Epithelial cell of proximal tubule (primary cell): ENCODE results near the gene PRPF31. TPM values are rescaled to one million over a fixed set of nuclear protein-coding genes. Genes with fewer than 3 reads are reported as not detected.

Experiments
- DNase-seq: peaks from one replicate; pipeline ENCODE4 v3.0.0-alpha.2; 2011; ENCODE audit warnings: low read depth
- H3K4me3 ChIP-seq: 2 replicates; pipeline ENCODE4 v1.5.1; 2011; ENCODE audit warnings: low read depth, mild to moderate bottlenecking, low read length
- CTCF ChIP-seq: conservative IDR thresholded peaks from 2 replicates; pipeline ENCODE4 v1.5.1; 2012; ENCODE audit warnings: low read depth, mild to moderate bottlenecking, low read length
- total RNA-seq: library from RNA; depleted of rRNA; stranded (reverse); fragments of >200 nt; gene quantifications from 2 replicates; pipeline ENCODE4 v1.2.3, GENCODE V29; 2015

Gene PRPF31
- total RNA-seq, 1 donor from 2014 or later = 64.3 TPM

- no peak for DNase-seq
- no peak for TF ChIP-seq CTCF
- no peak overlapping the region for H3K4me3 ChIP-seq
Observed at GRCh38 chr19:54180691-54181091, 65.1 kb downstream of the PRPF31 start.

Other genes starting within 250 kb of the PRPF31 start
- 48.7 and 59.5 TPM in 2 replicates for gene MYADM, start 247.9 kb upstream of the PRPF31 start, total RNA-seq
- gene PRKCG, start 233.6 kb upstream of the PRPF31 start, total RNA-seq = 1.3 TPM in 1 of 2 replicates, not detected in the other
- gene CACNG7, start 206.5 kb upstream of the PRPF31 start, total RNA-seq = not detected in 2 replicates
- gene CACNG8, start 152.8 kb upstream of the PRPF31 start, total RNA-seq = under 0.01 TPM in 1 of 2 replicates, not detected in the other
- gene CACNG6, start 124.1 kb upstream of the PRPF31 start, total RNA-seq = 0.29 and 0.94 TPM in 2 replicates
- gene VSTM1, start 51.9 kb upstream of the PRPF31 start, total RNA-seq = 0.75 TPM in 1 of 2 replicates, not detected in the other
- gene TARM1, start 34.4 kb upstream of the PRPF31 start, total RNA-seq = not detected in 2 replicates
- gene OSCAR, start 15.0 kb upstream of the PRPF31 start, total RNA-seq = 0.22 TPM in 1 of 2 replicates, not detected in the other
- gene NDUFA3, start 12.9 kb upstream of the PRPF31 start, total RNA-seq = 35.9 and 39.6 TPM in 2 replicates
- 22.1 and 39.6 TPM in 2 replicates for gene TFPT, start 97 bp upstream of the PRPF31 start, total RNA-seq
- gene CNOT3, start 22.0 kb downstream of the PRPF31 start, total RNA-seq = 17.7 and 20.5 TPM in 2 replicates
- gene LENG1, start 44.0 kb downstream of the PRPF31 start, total RNA-seq = 6.7 and 11.5 TPM in 2 replicates
- 3.7 and 9.5 TPM in 2 replicates for gene TMC4, start 57.4 kb downstream of the PRPF31 start, total RNA-seq
- gene MBOAT7, start 73.8 kb downstream of the PRPF31 start, total RNA-seq = 109 and 218 TPM in 2 replicates
- gene TSEN34, start 75.6 kb downstream of the PRPF31 start, total RNA-seq = 154 and 174 TPM in 2 replicates
- gene RPS9, start 85.1 kb downstream of the PRPF31 start, total RNA-seq = 2,374 and 2,446 TPM in 2 replicates
- not detected in 2 replicates for gene LILRB3, start 107.3 kb downstream of the PRPF31 start, total RNA-seq
- gene LILRA6, start 127.0 kb downstream of the PRPF31 start, total RNA-seq = not detected in 2 replicates
- not detected in 2 replicates for gene LILRB5, start 141.5 kb downstream of the PRPF31 start, total RNA-seq
- gene LILRB2, start 165.4 kb downstream of the PRPF31 start, total RNA-seq = not detected in 2 replicates
- gene LILRA5, start 197.4 kb downstream of the PRPF31 start, total RNA-seq = not detected in 2 replicates
- not detected in 2 replicates for gene LILRA4, start 223.4 kb downstream of the PRPF31 start, total RNA-seq
- gene LAIR1, start 249.2 kb downstream of the PRPF31 start, total RNA-seq = not detected in 2 replicates